ENCODE measurements around the gene HOOK2. TPM values are rescaled to one million over a fixed set of nuclear protein-coding genes. Genes with fewer than 3 reads are reported as not detected.

HOOK2 gene
- total and polyA plus RNA-seq, 2 of the 13 experiments (the other 11 are each of a cell fraction or from before 2014, with no cell fraction given): 9.2 to 12.9 TPM

- TF ChIP-seq, protein P1, sequence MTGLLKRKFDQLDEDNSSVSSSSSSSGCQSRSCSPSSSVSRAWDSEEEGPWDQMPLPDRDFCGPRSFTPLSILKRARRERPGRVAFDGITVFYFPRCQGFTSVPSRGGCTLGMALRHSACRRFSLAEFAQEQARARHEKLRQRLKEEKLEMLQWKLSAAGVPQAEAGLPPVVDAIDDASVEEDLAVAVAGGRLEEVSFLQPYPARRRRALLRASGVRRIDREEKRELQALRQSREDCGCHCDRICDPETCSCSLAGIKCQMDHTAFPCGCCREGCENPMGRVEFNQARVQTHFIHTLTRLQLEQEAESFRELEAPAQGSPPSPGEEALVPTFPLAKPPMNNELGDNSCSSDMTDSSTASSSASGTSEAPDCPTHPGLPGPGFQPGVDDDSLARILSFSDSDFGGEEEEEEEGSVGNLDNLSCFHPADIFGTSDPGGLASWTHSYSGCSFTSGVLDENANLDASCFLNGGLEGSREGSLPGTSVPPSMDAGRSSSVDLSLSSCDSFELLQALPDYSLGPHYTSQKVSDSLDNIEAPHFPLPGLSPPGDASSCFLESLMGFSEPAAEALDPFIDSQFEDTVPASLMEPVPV (CRISPR knock-in tag; IDR thresholded peaks at IDR 0.05): 0 out of 2 replicates have a peak, but pooled peaks have one; percentile 16
- TF ChIP-seq MZF1 (CRISPR knock-in tag; IDR thresholded peaks at IDR 0.05; ENCODE audit: borderline replicate concordance): no peak
- no peak for TF ChIP-seq ZNF264 (CRISPR knock-in tag; IDR thresholded peaks at IDR 0.05)
- TF ChIP-seq ZGPAT (CRISPR knock-in tag; IDR thresholded peaks at IDR 0.05): no peak
- TF ChIP-seq PRMT3 (CRISPR knock-in tag; IDR thresholded peaks at IDR 0.05; ENCODE audit: borderline replicate concordance, low read depth): 0 out of 2 replicates have a peak, but pooled peaks have one; percentile 67
- TF ChIP-seq ZNF225 (CRISPR knock-in tag; IDR thresholded peaks at IDR 0.05): no peak
- TF ChIP-seq ZNF260 (CRISPR knock-in tag; IDR thresholded peaks at IDR 0.05; ENCODE audit: borderline replicate concordance, low read depth): no peak
- no peak for TF ChIP-seq CTCF (CRISPR knock-in tag; IDR thresholded peaks at IDR 0.05)
- TF ChIP-seq ZNF441 (CRISPR knock-in tag; IDR thresholded peaks at IDR 0.05; ENCODE audit: borderline replicate concordance): no peak
- no peak for TF ChIP-seq RAD21 (CRISPR knock-in tag; IDR thresholded peaks at IDR 0.05)
- TF ChIP-seq, protein P2, sequence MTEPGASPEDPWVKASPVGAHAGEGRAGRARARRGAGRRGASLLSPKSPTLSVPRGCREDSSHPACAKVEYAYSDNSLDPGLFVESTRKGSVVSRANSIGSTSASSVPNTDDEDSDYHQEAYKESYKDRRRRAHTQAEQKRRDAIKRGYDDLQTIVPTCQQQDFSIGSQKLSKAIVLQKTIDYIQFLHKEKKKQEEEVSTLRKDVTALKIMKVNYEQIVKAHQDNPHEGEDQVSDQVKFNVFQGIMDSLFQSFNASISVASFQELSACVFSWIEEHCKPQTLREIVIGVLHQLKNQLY (CRISPR knock-in tag; IDR thresholded peaks at IDR 0.05): no peak
- TF ChIP-seq, protein P3, sequence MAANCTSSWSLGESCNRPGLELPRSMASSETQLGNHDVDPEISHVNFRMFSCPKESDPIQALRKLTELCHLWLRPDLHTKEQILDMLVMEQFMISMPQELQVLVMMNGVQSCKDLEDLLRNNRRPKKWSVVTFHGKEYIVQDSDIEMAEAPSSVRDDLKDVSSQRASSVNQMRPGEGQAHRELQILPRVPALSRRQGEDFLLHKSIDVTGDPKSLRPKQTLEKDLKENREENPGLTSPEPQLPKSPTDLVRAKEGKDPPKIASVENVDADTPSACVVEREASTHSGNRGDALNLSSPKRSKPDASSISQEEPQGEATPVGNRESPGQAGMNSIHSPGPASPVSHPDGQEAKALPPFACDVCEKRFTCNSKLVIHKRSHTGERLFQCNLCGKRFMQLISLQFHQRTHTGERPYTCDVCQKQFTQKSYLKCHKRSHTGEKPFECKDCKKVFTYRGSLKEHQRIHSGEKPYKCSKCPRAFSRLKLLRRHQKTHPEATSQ (CRISPR knock-in tag; IDR thresholded peaks at IDR 0.05; ENCODE audit: borderline replicate concordance): 0 out of 2 replicates have a peak, but pooled peaks have one; percentile 41
- TF ChIP-seq AHDC1 (CRISPR knock-in tag; IDR thresholded peaks at IDR 0.05; ENCODE audit: borderline replicate concordance): no peak
- TF ChIP-seq ZNF740 (CRISPR knock-in tag; IDR thresholded peaks at IDR 0.05): no peak
Measured at GRCh38 chr19:12790628-12791344, 15.4 kb upstream of the HOOK2 start (continued).

All from HepG2 (cell line).